Endothelial cell of umbilical vein (primary cell): ENCODE data around the gene SPTLC2. TPM values are rescaled to one million over a fixed set of nuclear protein-coding genes. Genes with fewer than 3 reads are reported as not detected.
"Not testable (repeated sequence)": the region's sequence is repeated elsewhere in the genome, so short reads cannot be mapped to it uniquely, and the experiment has no call there.

Experiments
- BruUV-seq: library from RNA; stranded (reverse); fragments of 400-500 nt; replicated peaks from 2 replicates; lab custom pipeline; 2021; lab: Mats Ljungman, UMichigan
- CTCF ChIA-PET: fragments of 300-600, 350-600 bp; sonication (Branson Sonifier 250); formaldehyde crosslinking; loops from one replicate; lab custom pipeline; 2021; ENCODE audit warnings: antibody characterized with exemption, inconsistent platforms; lab: Charles Lee
- POLR2A ChIA-PET: fragments of 300-600, 350-600 bp; sonication (Branson Sonifier 250); formaldehyde crosslinking; loops from one replicate; lab custom pipeline; 2021; ENCODE audit warnings: antibody characterized with exemption, inconsistent platforms; lab: Charles Lee
- DNase-seq: peaks from one replicate; pipeline ENCODE4 v3.0.0-alpha.2; 2011; ENCODE audit warnings: low read depth, low spot score
- FAIRE-seq: peaks from 2 replicates; lab custom pipeline; 2011; peaks lifted over from hg19 to GRCh38; lab: Jason Lieb, UNC
- H2AFZ ChIP-seq: 2 replicates; pipeline ENCODE4 v1.6.0; 2012; ENCODE audit warnings: low read depth, low read length, control low read depth, inconsistent platforms
- H3K27ac ChIP-seq: 2 replicates; pipeline ENCODE4 v1.5.1; 2011; ENCODE audit warnings: low read depth, mild to moderate bottlenecking, control low read depth, low read length, moderate library complexity; ENCODE audit not compliant: insufficient read depth
- H3K27me3 ChIP-seq, 2 experiments: 2 replicates each; pipeline versions ENCODE4 v1.6.0 to v1.6.1; 2011; ENCODE audit warnings: low read length in 2 of 2, mixed read lengths in 1 of 2; ENCODE audit not compliant: control insufficient read depth in 2 of 2, insufficient read depth in 2 of 2
- H3K36me3 ChIP-seq, 2 experiments: 2 replicates in 1 of 2; 3 replicates in 1 of 2; pipeline ENCODE4 v1.5.1; 2011; ENCODE audit warnings: low read length in 2 of 2, mild to moderate bottlenecking in 1 of 2, moderate library complexity in 1 of 2; ENCODE audit not compliant: control insufficient read depth in 2 of 2, insufficient read depth in 2 of 2; ENCODE audit errors: extremely low read depth in 1 of 2
- H3K4me1 ChIP-seq: 3 replicates; pipeline ENCODE4 v1.5.1; 2011; ENCODE audit warnings: mild to moderate bottlenecking, low read length; ENCODE audit not compliant: control insufficient read depth, insufficient read depth; ENCODE audit errors: extremely low read depth
- H3K4me2 ChIP-seq: 2 replicates; pipeline ENCODE4 v1.6.1; 2011; ENCODE audit warnings: low read length, control low read depth, mixed read lengths; ENCODE audit not compliant: insufficient read depth
- H3K4me3 ChIP-seq, 3 experiments: fragments of 200-600 bp in 1 of 3; sonication (generic), shearing (Covaris generic) in 1 of 3; replicated peaks in 1 of 3; 2 replicates each; pipeline ENCODE4 v1.5.1; 2011 to 2016; ENCODE audit warnings: control low read depth in 3 of 3, low read length in 3 of 3, mild to moderate bottlenecking in 2 of 3, inconsistent platforms in 1 of 3, low read depth in 1 of 3, moderate library complexity in 1 of 3; ENCODE audit not compliant: insufficient read depth in 1 of 3
- H3K79me2 ChIP-seq: 2 replicates; pipeline ENCODE4 v1.6.0; 2012; ENCODE audit warnings: low read length, inconsistent platforms; ENCODE audit not compliant: control insufficient read depth, insufficient read depth
- H3K9ac ChIP-seq: replicated peaks from 2 replicates; pipeline ENCODE3; 2011; ENCODE audit warnings: low read length, control low read depth; ENCODE audit not compliant: insufficient read depth; ENCODE audit errors: extremely low read depth
- H3K9me1 ChIP-seq: replicated peaks from 3 replicates; pipeline ENCODE4 v1.6.0; 2011; ENCODE audit warnings: mild to moderate bottlenecking, low read length; ENCODE audit not compliant: control insufficient read depth, insufficient read depth; ENCODE audit errors: extremely low read depth
- H3K9me3 ChIP-seq: replicated peaks from 2 replicates; pipeline ENCODE4 v1.5.1; 2012; ENCODE audit warnings: low read length, inconsistent platforms; ENCODE audit not compliant: control insufficient read depth, insufficient read depth
- H4K20me1 ChIP-seq: replicated peaks from 2 replicates; pipeline ENCODE3; 2011; ENCODE audit warnings: mild to moderate bottlenecking, low read length; ENCODE audit not compliant: control insufficient read depth, insufficient read depth; ENCODE audit errors: extremely low read depth
- GATA2 ChIP-seq: IDR thresholded peaks from 2 replicates; pipeline ENCODE4 v1.7.0; 2011; ENCODE audit warnings: low read depth, mild to moderate bottlenecking, moderate library complexity, mixed read lengths, low read length; ENCODE audit not compliant: insufficient read length, insufficient read depth
- JUN ChIP-seq: IDR thresholded peaks from 2 replicates; pipeline ENCODE4 v1.6.1; 2011; ENCODE audit warnings: borderline replicate concordance, low read depth; ENCODE audit not compliant: insufficient read length, insufficient read depth
- POLR2A ChIP-seq: IDR thresholded peaks from 2 replicates; pipeline ENCODE4 v1.6.1; 2012; ENCODE audit warnings: low read depth, mild to moderate bottlenecking, control low read depth, low read length
- dilution Hi-C: fragments of 300-500 bp; cut with MboI; formaldehyde crosslinking; loops from one replicate; pipeline ENCODE4 v1.15.0; 2019; ENCODE audit warnings: low sequenced_read_pairs; ENCODE audit not compliant: extremely low pct_ligation_motif_present
- intact Hi-C: fragments of 100-400 bp; cut with micrococcal nuclease; formaldehyde crosslinking; loops from one replicate; pipeline ENCODE4 v1.10.0; 2022
- polyA plus RNA-seq, 4 experiments: library from polyadenylated mRNA; depleted of rRNA in 3 of 4; stranded (reverse) in 3 of 4; unstranded in 1 of 4; fragments of >200 nt; gene quantifications; 2 replicates each; pipeline versions ENCODE4 v1.2.1 to v1.2.3, GENCODE V29; 2011 to 2012; ENCODE audit warnings: missing spikeins in 1 of 4
- total RNA-seq: library from RNA; stranded (reverse); gene quantifications from 2 replicates; pipeline ENCODE4 v1.2.3, GENCODE V29; 2021

The SPTLC2 gene
- total and polyA plus RNA-seq, 2 donors (not counting 3 experiments of a cell fraction or from before 2014, with no cell fraction given), result 19.1 to 71.3 TPM

- Histone ChIP-seq H3K4me2 (peak overlapping the region; percentile 86), H3K9ac (peak overlapping the region; percentile 1), H4K20me1 (no peaks in the 10 kb centered on the region), H3K9me1 (no peaks in the 10 kb centered on the region), H3K27ac (peak overlapping the region; percentile 77), H3K36me3 (no peaks in the 10 kb centered on the region), H2AFZ (no peak overlapping the region), H3K4me3 (peak overlapping the region in 1 of 3 experiments; percentile 7), H3K79me2 (peaks cover 79% of the 10 kb centered on the region), H3K27me3 (no peaks in the 10 kb centered on the region), H3K9me3 (no peaks in the 10 kb centered on the region), H3K4me1 (peaks cover 50% of the 10 kb centered on the region)
- no peak for TF ChIP-seq POLR2A
- peak; percentile 56 for TF ChIP-seq JUN
- TF ChIP-seq GATA2, result peak; percentile 89
- CTCF ChIA-PET, result interaction anchor here (0.9 kb wide), 1 partner anchor 15 kb away, joined by 3 read pairs; no protein-coding TSS in a partner anchor
- POLR2A ChIA-PET, result interaction anchor here (0.7 kb wide), 1 partner anchor 672 kb away, joined by 4 read pairs; no protein-coding TSS in a partner anchor
- DNase-seq (peak; percentile 84), FAIRE-seq (peak; percentile 79)
- dilution Hi-C loops, result no loop called here
- intact Hi-C loops, result loop anchor here (2.0 kb wide), 1 partner anchor 16 kb away; no protein-coding TSS in a partner anchor
- BruUV-seq, result no TSS peak
Observed at GRCh38 chr14:77589099-77589498, 27.3 kb downstream of the SPTLC2 start.

- peak overlapping the region in 1 of 3 experiments; percentile 7 for H3K4me3 ChIP-seq
- dilution Hi-C loops, DNase-seq, POLR2A ChIA-PET, H3K9me3 ChIP-seq, H3K27me3 ChIP-seq, CTCF ChIA-PET, H3K36me3 ChIP-seq, BruUV-seq, H4K20me1 ChIP-seq, H3K9me1 ChIP-seq, H2AFZ ChIP-seq, FAIRE-seq: not testable (repeated sequence)
- intact Hi-C loops, result loop anchor here (2.0 kb wide), 1 partner anchor 16 kb away; no protein-coding TSS in a partner anchor
- H3K4me2 ChIP-seq, result peak overlapping the region; percentile 86
- peaks cover 84% of the 10 kb centered on the region for H3K79me2 ChIP-seq
- H3K4me1 ChIP-seq, result peaks cover 48% of the 10 kb centered on the region
- peak overlapping the region; percentile 1 for H3K9ac ChIP-seq
- peak overlapping the region; percentile 77 for H3K27ac ChIP-seq
Observed at GRCh38 chr14:77588411-77589025, 27.9 kb downstream of the SPTLC2 start.
